SJCRH30 (cell line): ENCODE data around the gene ZNF836. TPM values are rescaled to one million over a fixed set of nuclear protein-coding genes. Genes with fewer than 3 reads are reported as not detected.
"Not testable (repeated sequence)": the region's sequence is repeated elsewhere in the genome, so short reads cannot be mapped to it uniquely, and the experiment has no call there.

Experiments
- DNase-seq, 2 experiments: peaks; one replicate each; pipeline ENCODE4 v3.0.0-alpha.2; 2015 to 2020
- H3K27ac ChIP-seq: fragments of 250-450 bp; sonication (Bioruptor Pico); 2 replicates; pipeline ENCODE4 v1.5.1; 2020; ENCODE audit warnings: mild to moderate bottlenecking, moderate library complexity
- H3K27me3 ChIP-seq: fragments of 250-450 bp; sonication (Bioruptor Pico); 2 replicates; pipeline ENCODE4 v1.5.1; 2020; ENCODE audit warnings: mild to moderate bottlenecking, moderate library complexity
- H3K36me3 ChIP-seq: fragments of 250-450 bp; sonication (Bioruptor Pico); 2 replicates; pipeline ENCODE4 v1.5.1; 2020; ENCODE audit warnings: mild to moderate bottlenecking, moderate library complexity
- H3K4me1 ChIP-seq: fragments of 250-450 bp; sonication (Bioruptor Pico); 2 replicates; pipeline ENCODE4 v1.5.1; 2020; ENCODE audit warnings: mild to moderate bottlenecking, moderate library complexity
- H3K4me3 ChIP-seq: fragments of 250-450 bp; sonication (Bioruptor Pico); 2 replicates; pipeline ENCODE4 v1.5.1; 2020; ENCODE audit warnings: mild to moderate bottlenecking, moderate library complexity
- H3K9me3 ChIP-seq: fragments of 250-450 bp; sonication (Bioruptor Pico); replicated peaks from 2 replicates; pipeline ENCODE4 v1.5.1; 2020; ENCODE audit warnings: mild to moderate bottlenecking, moderate library complexity
- total RNA-seq: library from RNA; depleted of rRNA; stranded (reverse); fragments of >200 nt; shearing (Covaris generic); gene quantifications from 2 replicates; pipeline ENCODE4 v1.2.3, GENCODE V29; 2014; rRNA removed

The ZNF836 gene
- total RNA-seq = 4.9 and 5.9 TPM in 2 replicates

- peak; percentile 84 to 85 for DNase-seq
- H3K36me3 ChIP-seq = peaks cover 14% of the 10 kb centered on the region
- H3K27ac ChIP-seq = peak within 1 kb of the TSS; percentile 31; the same call in 1 of the 2 replicates
- peak within 1 kb of the TSS; percentile 69 for H3K4me3 ChIP-seq
- no peaks in the 10 kb centered on the region for H3K9me3 ChIP-seq
- no peaks in the 10 kb centered on the region for H3K27me3 ChIP-seq
- H3K4me1 ChIP-seq = peaks cover 3% of the 10 kb centered on the region; the same call in 1 of the 2 replicates
These were observed at the start of gene ZNF836 for GRCh38 chr19:52171321-52172169. TSS of gene ZNF836 (minus strand) at chr19:52171621. CDS start at chr19:52168072, 3,549 bp downstream.

DNA sequence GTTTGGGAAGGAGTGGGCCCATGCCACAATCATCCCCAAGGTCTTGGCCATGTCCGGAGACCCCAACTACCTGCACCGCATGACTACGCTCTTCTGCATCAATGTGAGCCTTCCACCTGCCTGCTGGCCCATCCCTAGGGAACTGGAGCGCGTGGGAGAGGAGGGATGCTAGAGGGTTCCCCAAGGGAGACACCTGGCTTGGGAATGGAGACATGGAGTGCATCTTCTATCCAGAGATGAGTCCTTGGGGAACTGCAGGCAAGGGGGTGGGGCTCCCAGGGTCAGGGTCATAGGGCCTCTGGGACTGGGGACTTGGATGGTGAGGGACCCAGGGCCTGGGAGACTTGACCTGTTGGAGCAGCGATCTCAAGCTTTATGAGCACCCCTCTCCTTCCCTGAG, 49.6 kb upstream of the ZNF836 start:
- Histone ChIP-seq H3K4me1 (0 out of 2 replicates have a peak, but pooled peaks cover 2% of the 10 kb centered on the region), H3K4me3 (no peak overlapping the region), H3K9me3 (no peaks in the 10 kb centered on the region), H3K36me3 (peaks cover 97% of the 10 kb centered on the region), H3K27me3 (no peaks in the 10 kb centered on the region), H3K27ac (no peak overlapping the region)
- DNase-seq = no peak

DNA sequence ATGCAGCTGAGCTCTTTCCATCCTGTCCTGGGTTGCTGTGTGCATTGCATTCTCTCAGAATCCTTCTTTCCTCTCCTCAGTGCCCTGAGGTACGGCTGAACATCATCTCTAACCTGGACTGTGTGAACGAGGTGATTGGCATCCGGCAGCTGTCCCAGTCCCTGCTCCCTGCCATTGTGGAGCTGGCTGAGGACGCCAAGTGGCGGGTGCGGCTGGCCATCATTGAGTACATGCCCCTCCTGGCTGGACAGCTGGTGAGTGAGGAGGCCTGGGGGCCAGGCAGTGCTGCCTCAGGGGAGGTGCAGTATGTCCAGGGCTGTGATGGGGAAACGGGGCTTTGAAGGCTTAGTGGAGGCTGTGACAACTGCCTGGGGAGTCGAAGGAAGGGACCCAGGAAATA, 48.2 kb upstream of the ZNF836 start:
- H3K36me3 ChIP-seq = peaks cover 98% of the 10 kb centered on the region
- H3K9me3 ChIP-seq = no peaks in the 10 kb centered on the region
- H3K27ac ChIP-seq = no peak overlapping the region
- no peaks in the 10 kb centered on the region for H3K27me3 ChIP-seq
- H3K4me3 ChIP-seq = no peak overlapping the region
- peak; percentile 82 for DNase-seq
- H3K4me1 ChIP-seq = 0 out of 2 replicates have a peak, but pooled peaks cover 2% of the 10 kb centered on the region

GRCh38 chr19:52217576-52217975, 46.2 kb upstream of the ZNF836 start:
- H3K36me3 ChIP-seq = peaks cover 97% of the 10 kb centered on the region
- no peaks in the 10 kb centered on the region for H3K27me3 ChIP-seq

GRCh38 chr19:52216401-52216800, 45.0 kb upstream of the ZNF836 start:
- no peak for DNase-seq
- no peaks in the 10 kb centered on the region for H3K9me3 ChIP-seq
- no peaks in the 10 kb centered on the region for H3K27me3 ChIP-seq
- 0 out of 2 replicates have a peak, but pooled peaks cover 2% of the 10 kb centered on the region for H3K4me1 ChIP-seq
- H3K4me3 ChIP-seq = no peak overlapping the region
- H3K27ac ChIP-seq = no peak overlapping the region
- peaks cover 97% of the 10 kb centered on the region for H3K36me3 ChIP-seq

More at GRCh38 chr19:52217576-52217975, 46.2 kb upstream of the ZNF836 start:
- DNase-seq = no peak
- Histone ChIP-seq H3K27ac (no peak overlapping the region), H3K4me3 (no peak overlapping the region), H3K9me3 (no peaks in the 10 kb centered on the region), H3K4me1 (0 out of 2 replicates have a peak, but pooled peaks cover 2% of the 10 kb centered on the region)

DNA sequence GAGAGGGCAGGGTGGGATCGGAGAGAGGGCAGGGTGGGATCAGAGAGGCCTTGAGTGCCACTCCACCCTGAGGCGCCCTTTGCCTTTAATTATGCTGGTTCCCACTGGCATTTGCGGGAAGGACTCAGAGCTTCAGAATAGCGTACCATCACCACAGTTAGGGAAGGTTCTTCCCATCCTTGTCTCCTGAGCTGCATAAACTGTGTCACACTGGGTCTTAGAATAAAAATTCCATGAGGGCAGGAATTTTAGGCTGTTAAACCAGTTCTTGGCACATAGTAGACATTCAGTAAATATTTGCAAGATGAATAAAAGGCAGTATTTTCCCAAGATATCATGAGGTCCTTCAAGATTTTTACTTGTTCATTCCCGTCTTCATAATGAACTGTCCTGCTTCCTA, 42.8 kb upstream of the ZNF836 start:
- 0 out of 2 replicates have a peak, but pooled peaks cover 2% of the 10 kb centered on the region for H3K4me1 ChIP-seq
- H3K36me3 ChIP-seq = peaks cover 97% of the 10 kb centered on the region
- no peak overlapping the region for H3K27ac ChIP-seq
- no peaks in the 10 kb centered on the region for H3K9me3 ChIP-seq
- H3K27me3 ChIP-seq = no peaks in the 10 kb centered on the region
- no peak overlapping the region for H3K4me3 ChIP-seq
- no peak for DNase-seq

- Histone ChIP-seq H3K27me3 (no peaks in the 10 kb centered on the region), H3K4me3 (no peak overlapping the region), H3K27ac (no peak overlapping the region), H3K36me3 (peaks cover 96% of the 10 kb centered on the region), H3K4me1 (no peaks in the 10 kb centered on the region), H3K9me3 (no peaks in the 10 kb centered on the region)
- DNase-seq = no peak
These were observed 41.3 kb upstream of the ZNF836 start for GRCh38 chr19:52212572-52213255.

GRCh38 chr19:52211926-52212571, 40.6 kb upstream of the ZNF836 start:
- Histone ChIP-seq H3K27me3 (no peaks in the 10 kb centered on the region), H3K4me1 (no peaks in the 10 kb centered on the region), H3K4me3 (no peak overlapping the region), H3K9me3 (no peaks in the 10 kb centered on the region), H3K27ac (no peak overlapping the region), H3K36me3 (peaks cover 96% of the 10 kb centered on the region)
- DNase-seq = no peak

- no peak for DNase-seq
- Histone ChIP-seq H3K9me3 (no peaks in the 10 kb centered on the region), H3K27ac (no peak overlapping the region), H3K36me3 (peaks cover 96% of the 10 kb centered on the region), H3K27me3 (no peaks in the 10 kb centered on the region), H3K4me1 (no peaks in the 10 kb centered on the region), H3K4me3 (no peak overlapping the region)
These were observed 39.8 kb upstream of the ZNF836 start for GRCh38 chr19:52211203-52211602.

- no peak for DNase-seq
- H3K27ac ChIP-seq = no peak overlapping the region
- no peaks in the 10 kb centered on the region for H3K4me1 ChIP-seq
- no peaks in the 10 kb centered on the region for H3K27me3 ChIP-seq
- no peak overlapping the region for H3K4me3 ChIP-seq
- H3K36me3 ChIP-seq = peaks cover 96% of the 10 kb centered on the region
- no peaks in the 10 kb centered on the region for H3K9me3 ChIP-seq
These were observed 35.1 kb upstream of the ZNF836 start for GRCh38 chr19:52206481-52206880.

- not testable (repeated sequence) for H3K4me3 ChIP-seq, H3K4me1 ChIP-seq, H3K27me3 ChIP-seq, H3K27ac ChIP-seq, H3K9me3 ChIP-seq, DNase-seq
- H3K36me3 ChIP-seq = peaks cover 90% of the 10 kb centered on the region
These were observed 29.5 kb upstream of the ZNF836 start for GRCh38 chr19:52200755-52201391.

GRCh38 chr19:52200044-52200443, 28.6 kb upstream of the ZNF836 start:
- Histone ChIP-seq H3K27ac (no peak overlapping the region), H3K4me1 (no peaks in the 10 kb centered on the region), H3K4me3 (no peak overlapping the region), H3K27me3 (no peaks in the 10 kb centered on the region), H3K36me3 (peaks cover 90% of the 10 kb centered on the region), H3K9me3 (no peaks in the 10 kb centered on the region; the same call in 1 of the 2 replicates)
- no peak for DNase-seq

DNA sequence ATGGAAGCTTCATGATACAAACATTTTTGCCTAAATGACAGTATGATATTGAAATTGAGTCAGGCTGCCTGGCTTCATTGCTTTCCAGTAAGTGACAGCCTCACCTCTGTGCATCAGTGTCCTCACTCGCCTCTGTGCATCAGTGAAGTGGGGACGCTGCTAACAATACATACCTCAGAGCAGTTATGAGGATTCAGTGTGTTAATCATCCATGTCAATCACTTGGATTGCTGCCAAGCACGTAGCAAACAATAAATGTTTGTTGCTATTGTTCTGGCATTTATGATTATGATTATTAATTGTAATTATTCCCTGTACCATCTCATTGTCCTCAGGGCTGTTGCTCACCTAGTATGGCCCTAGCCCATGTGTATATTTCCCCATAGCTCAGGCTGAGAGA, 27.3 kb upstream of the ZNF836 start:
- no peaks in the 10 kb centered on the region; the same call in 1 of the 2 replicates for H3K9me3 ChIP-seq
- H3K4me1 ChIP-seq = no peaks in the 10 kb centered on the region
- H3K4me3 ChIP-seq = no peak overlapping the region
- no peak overlapping the region for H3K27ac ChIP-seq
- no peak for DNase-seq
- peaks cover 86% of the 10 kb centered on the region for H3K36me3 ChIP-seq
- H3K27me3 ChIP-seq = no peaks in the 10 kb centered on the region

GRCh38 chr19:52197964-52198363, 26.5 kb upstream of the ZNF836 start:
- no peak for DNase-seq
- Histone ChIP-seq H3K36me3 (peaks cover 86% of the 10 kb centered on the region), H3K4me3 (no peak overlapping the region), H3K4me1 (no peaks in the 10 kb centered on the region), H3K9me3 (no peaks in the 10 kb centered on the region; the same call in 1 of the 2 replicates), H3K27ac (no peak overlapping the region), H3K27me3 (no peaks in the 10 kb centered on the region)
